ENCODE measurements around the gene HSPA12B. TPM values are rescaled to one million over a fixed set of nuclear protein-coding genes. Genes with fewer than 3 reads are reported as not detected.

Gene HSPA12B
- total RNA-seq, 1 donor from 2014 or later: 0.44 TPM

DNA sequence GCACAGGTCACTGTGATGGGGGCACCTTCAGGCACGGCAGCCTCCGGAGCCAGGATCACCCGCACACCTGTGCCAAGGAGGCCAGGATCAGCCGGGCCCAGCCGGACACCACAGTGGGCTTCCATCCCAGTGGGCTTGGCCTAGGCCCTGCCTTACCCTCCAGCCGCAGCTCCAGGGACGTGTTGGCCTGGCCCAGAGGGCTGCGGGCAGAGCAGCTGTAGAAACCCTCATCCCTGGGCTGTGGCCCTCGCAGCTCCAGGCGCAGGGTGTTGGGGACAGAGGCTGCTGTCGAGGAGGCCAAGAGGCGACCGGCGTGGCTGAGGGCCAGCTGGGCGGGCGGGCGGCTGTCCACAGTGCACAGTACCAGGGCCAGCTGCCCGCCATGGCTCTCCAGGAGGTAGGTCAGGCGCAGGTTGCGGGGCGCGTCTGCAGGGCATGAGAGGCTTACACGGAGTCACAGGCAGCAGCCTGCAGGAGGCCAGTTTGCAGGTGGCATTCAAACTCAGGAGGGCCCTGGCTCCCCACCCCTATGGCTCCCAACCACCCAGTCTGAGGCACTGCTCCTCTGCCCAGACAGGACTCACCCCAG lies 39.7 kb upstream of the HSPA12B start:
- H3K27me3 Mint-ChIP-seq (ENCODE audit: unreplicated experiment): peaks cover 2% of the 10 kb centered on the region
- no peak for DNase-seq
- no peak overlapping the region for H3K4me3 Mint-ChIP-seq (ENCODE audit: unreplicated experiment)
- H3K27ac Mint-ChIP-seq (ENCODE audit: unreplicated experiment): no peak overlapping the region
- TF ChIP-seq, protein P1, sequence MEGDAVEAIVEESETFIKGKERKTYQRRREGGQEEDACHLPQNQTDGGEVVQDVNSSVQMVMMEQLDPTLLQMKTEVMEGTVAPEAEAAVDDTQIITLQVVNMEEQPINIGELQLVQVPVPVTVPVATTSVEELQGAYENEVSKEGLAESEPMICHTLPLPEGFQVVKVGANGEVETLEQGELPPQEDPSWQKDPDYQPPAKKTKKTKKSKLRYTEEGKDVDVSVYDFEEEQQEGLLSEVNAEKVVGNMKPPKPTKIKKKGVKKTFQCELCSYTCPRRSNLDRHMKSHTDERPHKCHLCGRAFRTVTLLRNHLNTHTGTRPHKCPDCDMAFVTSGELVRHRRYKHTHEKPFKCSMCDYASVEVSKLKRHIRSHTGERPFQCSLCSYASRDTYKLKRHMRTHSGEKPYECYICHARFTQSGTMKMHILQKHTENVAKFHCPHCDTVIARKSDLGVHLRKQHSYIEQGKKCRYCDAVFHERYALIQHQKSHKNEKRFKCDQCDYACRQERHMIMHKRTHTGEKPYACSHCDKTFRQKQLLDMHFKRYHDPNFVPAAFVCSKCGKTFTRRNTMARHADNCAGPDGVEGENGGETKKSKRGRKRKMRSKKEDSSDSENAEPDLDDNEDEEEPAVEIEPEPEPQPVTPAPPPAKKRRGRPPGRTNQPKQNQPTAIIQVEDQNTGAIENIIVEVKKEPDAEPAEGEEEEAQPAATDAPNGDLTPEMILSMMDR (IDR thresholded peaks at IDR 0.05; ENCODE audit: partially characterized antibody, unreplicated experiment): no peak
- no peaks in the 10 kb centered on the region for H3K4me1 Mint-ChIP-seq (ENCODE audit: low read depth, unreplicated experiment)
- H3K9me3 Mint-ChIP-seq (ENCODE audit: unreplicated experiment): peaks cover 3% of the 10 kb centered on the region
- no peaks in the 10 kb centered on the region for H3K36me3 Mint-ChIP-seq (ENCODE audit: unreplicated experiment)

- Mint-ChIP-seq H3K27ac (ENCODE audit: unreplicated experiment) (no peak overlapping the region), H3K36me3 (ENCODE audit: unreplicated experiment) (no peaks in the 10 kb centered on the region), H3K27me3 (ENCODE audit: unreplicated experiment) (peaks cover 2% of the 10 kb centered on the region), H3K4me3 (ENCODE audit: unreplicated experiment) (no peak overlapping the region), H3K4me1 (ENCODE audit: low read depth, unreplicated experiment) (no peaks in the 10 kb centered on the region), H3K9me3 (ENCODE audit: unreplicated experiment) (peaks cover 3% of the 10 kb centered on the region)
- TF ChIP-seq, protein P1 (IDR thresholded peaks at IDR 0.05; ENCODE audit: partially characterized antibody, unreplicated experiment): no peak
- DNase-seq: no peak
Measured at GRCh38 chr20:3693376-3693775, 39.1 kb upstream of the HSPA12B start.

- Mint-ChIP-seq H3K4me3 (ENCODE audit: unreplicated experiment) (no peak overlapping the region), H3K27ac (ENCODE audit: unreplicated experiment) (no peak overlapping the region), H3K4me1 (ENCODE audit: low read depth, unreplicated experiment) (no peaks in the 10 kb centered on the region), H3K36me3 (ENCODE audit: unreplicated experiment) (no peaks in the 10 kb centered on the region), H3K9me3 (ENCODE audit: unreplicated experiment) (peaks cover 2% of the 10 kb centered on the region), H3K27me3 (ENCODE audit: unreplicated experiment) (peaks cover 2% of the 10 kb centered on the region)
- no peak for DNase-seq
- TF ChIP-seq, protein P1 (IDR thresholded peaks at IDR 0.05; ENCODE audit: partially characterized antibody, unreplicated experiment): no peak
Measured at GRCh38 chr20:3694864-3695263, 37.6 kb upstream of the HSPA12B start.

DNA sequence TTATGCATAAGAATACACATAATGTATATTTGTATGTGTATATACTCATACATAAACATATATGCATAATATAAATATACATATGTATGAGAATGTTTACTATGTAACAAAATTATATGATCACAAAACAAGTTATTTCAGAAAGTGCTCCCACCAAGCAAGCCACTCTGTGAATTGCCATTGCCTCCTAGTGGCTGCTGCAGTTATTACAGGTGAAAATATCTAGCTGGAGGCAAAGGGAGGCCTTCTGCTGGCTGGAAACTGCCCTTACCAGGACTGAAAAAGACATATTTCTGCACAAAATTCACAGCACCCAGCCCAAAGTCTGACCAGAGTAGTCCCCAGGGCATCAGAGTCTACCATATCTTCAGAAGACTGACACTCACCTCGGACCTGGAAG lies 36.3 kb upstream of the HSPA12B start:
- Mint-ChIP-seq H3K27me3 (ENCODE audit: unreplicated experiment) (no peaks in the 10 kb centered on the region), H3K36me3 (ENCODE audit: unreplicated experiment) (no peaks in the 10 kb centered on the region), H3K4me3 (ENCODE audit: unreplicated experiment) (no peak overlapping the region), H3K4me1 (ENCODE audit: low read depth, unreplicated experiment) (no peaks in the 10 kb centered on the region), H3K9me3 (ENCODE audit: unreplicated experiment) (peaks cover 2% of the 10 kb centered on the region), H3K27ac (ENCODE audit: unreplicated experiment) (no peak overlapping the region)
- TF ChIP-seq, protein P1 (IDR thresholded peaks at IDR 0.05; ENCODE audit: partially characterized antibody, unreplicated experiment): peak; percentile 72
- no peak for DNase-seq

- TF ChIP-seq, protein P1 (IDR thresholded peaks at IDR 0.05; ENCODE audit: partially characterized antibody, unreplicated experiment): no peak
- no peaks in the 10 kb centered on the region for H3K27me3 Mint-ChIP-seq (ENCODE audit: unreplicated experiment)
- peaks cover 2% of the 10 kb centered on the region for H3K9me3 Mint-ChIP-seq (ENCODE audit: unreplicated experiment)
- H3K4me3 Mint-ChIP-seq (ENCODE audit: unreplicated experiment): no peak overlapping the region
- H3K27ac Mint-ChIP-seq (ENCODE audit: unreplicated experiment): no peak overlapping the region
- no peaks in the 10 kb centered on the region for H3K36me3 Mint-ChIP-seq (ENCODE audit: unreplicated experiment)
- no peak for DNase-seq
- no peaks in the 10 kb centered on the region for H3K4me1 Mint-ChIP-seq (ENCODE audit: low read depth, unreplicated experiment)
Measured at GRCh38 chr20:3696745-3697587, 35.5 kb upstream of the HSPA12B start.
